ENCODE measurements around the gene PRRT3. TPM values are rescaled to one million over a fixed set of nuclear protein-coding genes. Genes with fewer than 3 reads are reported as not detected.

The PRRT3 gene
- total and polyA plus RNA-seq, 9 of the 15 experiments (the other 6 are each of a cell fraction or from before 2014, with no cell fraction given): 0.06 to 1.9 (median 1.2) TPM

- no peak for TF ChIP-seq STAT5A (IDR thresholded peaks at IDR 0.05; ENCODE audit: borderline replicate concordance, low read length)
- TF ChIP-seq, protein P1, sequence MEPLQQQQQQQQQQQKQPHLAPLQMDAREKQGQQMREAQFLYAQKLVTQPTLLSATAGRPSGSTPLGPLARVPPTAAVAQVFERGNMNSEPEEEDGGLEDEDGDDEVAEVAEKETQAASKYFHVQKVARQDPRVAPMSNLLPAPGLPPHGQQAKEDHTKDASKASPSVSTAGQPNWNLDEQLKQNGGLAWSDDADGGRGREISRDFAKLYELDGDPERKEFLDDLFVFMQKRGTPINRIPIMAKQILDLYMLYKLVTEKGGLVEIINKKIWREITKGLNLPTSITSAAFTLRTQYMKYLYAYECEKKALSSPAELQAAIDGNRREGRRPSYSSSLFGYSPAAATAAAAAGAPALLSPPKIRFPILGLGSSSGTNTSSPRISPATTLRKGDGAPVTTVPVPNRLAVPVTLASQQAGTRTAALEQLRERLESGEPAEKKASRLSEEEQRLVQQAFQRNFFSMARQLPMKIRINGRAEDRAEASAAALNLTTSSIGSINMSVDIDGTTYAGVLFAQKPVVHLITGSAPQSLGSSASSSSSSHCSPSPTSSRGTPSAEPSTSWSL (CRISPR knock-in tag; IDR thresholded peaks at IDR 0.05; ENCODE audit: borderline replicate concordance): no peak
- no peak for TF ChIP-seq FOXJ3 (CRISPR knock-in tag; IDR thresholded peaks at IDR 0.05)
- no peak for TF ChIP-seq FOXP4 (CRISPR knock-in tag; IDR thresholded peaks at IDR 0.05; ENCODE audit: borderline replicate concordance)
- TF ChIP-seq HBP1 (CRISPR knock-in tag; IDR thresholded peaks at IDR 0.05): no peak
- TF ChIP-seq SIN3A (IDR thresholded peaks at IDR 0.05; ENCODE audit: borderline replicate concordance in 2 of 2, control insufficient read depth in 1 of 2, low read depth in 2 of 2, low read length in 2 of 2): 0 out of 4 replicates have a peak, but pooled peaks of 1 of the 2 experiments have one; percentile 45
- TF ChIP-seq, protein P2, sequence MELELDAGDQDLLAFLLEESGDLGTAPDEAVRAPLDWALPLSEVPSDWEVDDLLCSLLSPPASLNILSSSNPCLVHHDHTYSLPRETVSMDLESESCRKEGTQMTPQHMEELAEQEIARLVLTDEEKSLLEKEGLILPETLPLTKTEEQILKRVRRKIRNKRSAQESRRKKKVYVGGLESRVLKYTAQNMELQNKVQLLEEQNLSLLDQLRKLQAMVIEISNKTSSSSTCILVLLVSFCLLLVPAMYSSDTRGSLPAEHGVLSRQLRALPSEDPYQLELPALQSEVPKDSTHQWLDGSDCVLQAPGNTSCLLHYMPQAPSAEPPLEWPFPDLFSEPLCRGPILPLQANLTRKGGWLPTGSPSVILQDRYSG (tag; conservative IDR thresholded peaks at IDR 0.05; ENCODE audit: low read depth): no peak
- TF ChIP-seq SUPT5H (IDR thresholded peaks at IDR 0.05): no peak
- TF ChIP-seq CBX1 (IDR thresholded peaks at IDR 0.05; ENCODE audit: low read depth): no peak
- TF ChIP-seq ZFPM2 (CRISPR knock-in tag; IDR thresholded peaks at IDR 0.05): no peak
- TF ChIP-seq KDM2B (CRISPR knock-in tag; IDR thresholded peaks at IDR 0.05): no peak
- no peak for TF ChIP-seq ARID1B (IDR thresholded peaks at IDR 0.05)
- 0 out of 4 replicates have a peak, but pooled peaks of 1 of the 2 experiments have one; percentile 28 for TF ChIP-seq UBTF (IDR thresholded peaks at IDR 0.05; ENCODE audit: borderline replicate concordance in 1 of 2, low read depth in 2 of 2, low read length in 2 of 2)
- TF ChIP-seq RUNX1 (IDR thresholded peaks at IDR 0.05; ENCODE audit: low read depth): 0 out of 2 replicates have a peak, but pooled peaks have one; percentile 29
- TF ChIP-seq, protein P3, sequence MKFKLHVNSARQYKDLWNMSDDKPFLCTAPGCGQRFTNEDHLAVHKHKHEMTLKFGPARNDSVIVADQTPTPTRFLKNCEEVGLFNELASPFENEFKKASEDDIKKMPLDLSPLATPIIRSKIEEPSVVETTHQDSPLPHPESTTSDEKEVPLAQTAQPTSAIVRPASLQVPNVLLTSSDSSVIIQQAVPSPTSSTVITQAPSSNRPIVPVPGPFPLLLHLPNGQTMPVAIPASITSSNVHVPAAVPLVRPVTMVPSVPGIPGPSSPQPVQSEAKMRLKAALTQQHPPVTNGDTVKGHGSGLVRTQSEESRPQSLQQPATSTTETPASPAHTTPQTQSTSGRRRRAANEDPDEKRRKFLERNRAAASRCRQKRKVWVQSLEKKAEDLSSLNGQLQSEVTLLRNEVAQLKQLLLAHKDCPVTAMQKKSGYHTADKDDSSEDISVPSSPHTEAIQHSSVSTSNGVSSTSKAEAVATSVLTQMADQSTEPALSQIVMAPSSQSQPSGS (CRISPR knock-in tag; IDR thresholded peaks at IDR 0.05): no peak
Measured at GRCh38 chr3:9916734-9917680, 35.2 kb downstream of the PRRT3 start, which contains the start of gene IL17RC (continued).

Measured in K562 (cell line).